Skeletal muscle tissue (tissue), 4 donors: Measurements from ENCODE around the gene CELF4. TPM values are rescaled to one million over a fixed set of nuclear protein-coding genes. Genes with fewer than 3 reads are reported as not detected.

Experiments
- H3K27ac ChIP-seq: one replicate; pipeline ENCODE4 v1.7.0; 2013; ENCODE audit warnings: mild to moderate bottlenecking, low read depth, low read length, inconsistent platforms
- H3K27me3 ChIP-seq, 3 donors: one replicate each; pipeline ENCODE4 v1.7.0; 2013; ENCODE audit warnings: low read length in 3 of 3; ENCODE audit not compliant: control insufficient read depth in 3 of 3, insufficient read depth in 3 of 3
- H3K36me3 ChIP-seq, 3 donors: one replicate each; pipeline ENCODE4 v1.7.0; 2013; ENCODE audit warnings: low read length in 3 of 3; ENCODE audit not compliant: control insufficient read depth in 3 of 3, insufficient read depth in 3 of 3
- H3K4me1 ChIP-seq, 3 donors: one replicate each; pipeline ENCODE4 v1.7.0; 2013; ENCODE audit warnings: low read length in 3 of 3, mild to moderate bottlenecking in 3 of 3; ENCODE audit not compliant: control insufficient read depth in 3 of 3, insufficient read depth in 3 of 3
- H3K4me3 ChIP-seq, 3 donors: one replicate each; pipeline ENCODE4 v1.7.0; 2013; ENCODE audit warnings: low read length in 3 of 3
- H3K9ac ChIP-seq, 3 donors: one replicate each; pipeline ENCODE4 v1.7.0; 2013; ENCODE audit warnings: low read length in 3 of 3, mild to moderate bottlenecking in 3 of 3, moderate library complexity in 2 of 3, low read depth in 1 of 3
- H3K9me3 ChIP-seq, 3 donors: one replicate each; pipeline ENCODE4 v1.7.0; 2013; ENCODE audit warnings: low read length in 3 of 3; ENCODE audit not compliant: control insufficient read depth in 3 of 3
- total RNA-seq: library from RNA; depleted of rRNA; stranded (reverse); fragments of >200 nt; gene quantifications from one replicate; pipeline ENCODE4 v1.2.3, GENCODE V29; 2014
- donor health status: Osteomylitis.

Gene CELF4
- total RNA-seq, 1 donor from 2014 or later, result not detected

DNA sequence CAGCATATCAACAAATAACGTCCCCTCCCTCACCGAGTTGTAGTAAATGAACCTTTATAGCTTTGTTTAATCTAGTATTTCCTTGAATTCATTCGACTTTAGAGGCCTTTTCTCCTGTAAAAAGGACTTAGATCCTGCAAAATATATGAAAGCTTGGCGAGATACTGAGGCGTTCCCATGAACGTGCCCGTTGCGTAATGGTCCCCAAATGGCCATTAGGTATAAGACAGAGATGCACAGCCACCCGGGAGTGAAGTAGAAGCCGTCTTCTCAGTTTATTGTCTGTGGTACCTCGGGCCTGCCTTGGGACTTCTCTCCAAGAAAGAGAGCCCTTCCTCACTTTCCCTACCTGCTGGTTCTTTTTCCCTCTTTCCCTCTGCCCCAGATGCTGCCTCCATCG lies 310.6 kb downstream of the CELF4 start:
- Histone ChIP-seq H3K9me3 (no peaks in the 10 kb centered on the region), H3K36me3 (no peaks in the 10 kb centered on the region), H3K27ac (no peak overlapping the region), H3K27me3 (peaks cover 51 to 71% (median 56%) of the 10 kb centered on the region in 3 donors), H3K4me1 (peaks cover 0 to 3% (median 3%) of the 10 kb centered on the region in 3 donors), H3K4me3 (no peak overlapping the region), H3K9ac (no peak overlapping the region)

DNA sequence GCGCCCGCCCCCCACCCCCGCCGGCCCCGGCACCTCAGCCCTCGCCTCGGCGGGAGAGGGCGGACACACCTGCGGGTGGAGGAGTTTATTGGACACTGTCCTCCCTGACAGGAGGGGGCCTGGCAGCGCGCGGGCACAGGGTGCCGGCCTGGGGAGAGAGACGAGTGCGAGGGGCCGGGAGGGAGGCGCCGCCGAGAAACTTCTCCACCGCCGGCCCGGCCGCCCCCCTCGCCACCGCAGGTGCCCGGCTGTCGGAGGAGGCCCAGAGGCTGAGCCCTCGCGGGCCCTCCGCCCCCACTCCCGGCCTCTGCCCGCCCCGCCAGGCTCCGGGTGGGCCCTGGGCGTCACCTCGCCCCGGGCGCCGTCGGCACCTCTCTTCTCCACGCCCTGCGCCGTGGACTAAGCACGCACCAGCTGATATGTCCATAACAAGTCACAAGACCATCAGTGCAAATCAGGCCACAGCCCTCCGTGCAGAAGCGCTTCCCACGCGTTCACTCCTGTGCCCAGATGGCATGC lies 311.3 kb downstream of the CELF4 start:
- H3K4me3 ChIP-seq, result peak overlapping the region in 2 of 3 donors; percentile 35 to 48
- no peaks in the 10 kb centered on the region for H3K36me3 ChIP-seq
- H3K4me1 ChIP-seq, result peaks cover 0 to 3% (median 3%) of the 10 kb centered on the region in 3 donors
- H3K9ac ChIP-seq, result no peak overlapping the region
- no peaks in the 10 kb centered on the region for H3K9me3 ChIP-seq
- H3K27ac ChIP-seq, result no peak overlapping the region
- peaks cover 52 to 71% (median 54%) of the 10 kb centered on the region in 3 donors for H3K27me3 ChIP-seq

DNA sequence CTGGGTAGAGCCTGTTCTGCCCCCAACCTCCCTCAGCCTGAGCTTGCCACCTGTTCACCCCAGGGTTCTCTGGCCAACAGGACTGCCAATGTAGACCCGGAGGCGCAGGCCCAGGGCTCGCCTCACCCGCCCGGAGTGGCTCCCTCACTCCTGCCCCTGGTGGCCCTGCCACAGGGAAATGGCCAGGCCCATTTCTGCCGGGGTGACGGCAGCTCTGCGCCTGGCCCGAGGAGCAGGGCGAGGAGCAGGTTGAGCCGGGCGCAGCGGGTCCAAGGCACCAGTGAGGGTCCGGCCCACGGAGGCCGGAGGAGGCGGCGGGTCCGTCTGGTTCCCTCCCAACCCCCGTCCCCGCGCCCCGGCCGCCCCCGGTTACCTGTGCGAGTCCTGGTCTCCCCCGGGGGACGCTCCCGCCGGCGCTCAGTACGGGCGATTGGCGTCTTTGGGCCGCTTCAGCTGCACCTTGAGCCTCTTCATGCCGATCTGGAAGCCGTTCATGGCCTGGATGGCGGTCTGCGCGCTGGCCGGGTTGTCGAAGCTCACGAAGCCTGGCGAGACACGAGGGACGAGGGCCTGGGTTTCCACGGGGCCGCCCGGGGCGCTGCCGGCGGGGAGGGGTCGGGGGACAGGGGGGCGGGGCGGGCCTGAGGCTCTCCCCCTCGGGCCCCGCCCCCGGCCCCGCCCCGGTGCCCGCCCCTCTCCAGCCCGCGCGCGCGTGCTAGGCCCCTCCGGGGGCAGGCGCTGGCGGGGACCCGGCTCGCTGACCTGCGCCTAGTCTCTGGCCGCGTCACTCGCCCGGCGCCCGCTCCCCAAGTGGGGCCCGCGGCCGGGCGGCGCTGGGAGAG lies 312.0 kb downstream of the CELF4 start:
- no peak overlapping the region for H3K9ac ChIP-seq

DNA sequence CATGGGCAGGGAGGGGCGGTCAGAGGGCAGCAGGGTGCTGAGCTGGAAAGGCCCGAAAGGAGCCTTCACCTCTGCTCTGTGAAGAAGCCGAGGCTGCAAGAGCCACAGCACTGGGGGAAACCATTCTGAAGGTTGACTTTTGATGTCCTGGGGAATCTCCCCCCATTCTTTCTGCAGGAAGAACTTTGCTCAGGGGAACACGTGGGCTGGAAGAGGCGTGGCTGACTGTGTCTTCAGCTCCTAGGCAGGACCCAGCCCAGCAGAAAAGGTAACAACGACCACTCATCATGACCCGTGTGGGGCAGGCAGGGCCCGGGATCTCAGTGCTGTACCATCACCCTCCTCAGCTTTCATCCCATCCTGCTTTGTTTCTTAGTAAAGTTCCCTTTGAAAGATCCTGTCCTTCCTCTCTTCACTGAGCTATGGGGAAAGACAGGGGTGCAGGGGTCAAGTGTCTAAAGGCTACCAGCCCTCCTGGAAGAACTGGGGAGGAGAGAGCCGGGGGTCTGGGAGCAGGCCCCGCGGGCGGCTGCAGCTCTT lies 312.7 kb downstream of the CELF4 start:
- Histone ChIP-seq H3K27ac (no peak overlapping the region), H3K9me3 (no peaks in the 10 kb centered on the region), H3K9ac (no peak overlapping the region), H3K36me3 (no peaks in the 10 kb centered on the region), H3K4me1 (peaks cover 0 to 3% (median 3%) of the 10 kb centered on the region in 3 donors), H3K27me3 (peaks cover 47 to 63% (median 49%) of the 10 kb centered on the region in 3 donors), H3K4me3 (no peak overlapping the region)

More for the DNA sequence above, 312.0 kb downstream of the CELF4 start:
- no peaks in the 10 kb centered on the region for H3K36me3 ChIP-seq
- H3K4me1 ChIP-seq, result peaks cover 0 to 3% (median 3%) of the 10 kb centered on the region in 3 donors
- no peaks in the 10 kb centered on the region for H3K9me3 ChIP-seq
- no peak overlapping the region for H3K27ac ChIP-seq
- peaks cover 50 to 68% (median 55%) of the 10 kb centered on the region in 3 donors for H3K27me3 ChIP-seq
- H3K4me3 ChIP-seq, result no peak overlapping the region

DNA sequence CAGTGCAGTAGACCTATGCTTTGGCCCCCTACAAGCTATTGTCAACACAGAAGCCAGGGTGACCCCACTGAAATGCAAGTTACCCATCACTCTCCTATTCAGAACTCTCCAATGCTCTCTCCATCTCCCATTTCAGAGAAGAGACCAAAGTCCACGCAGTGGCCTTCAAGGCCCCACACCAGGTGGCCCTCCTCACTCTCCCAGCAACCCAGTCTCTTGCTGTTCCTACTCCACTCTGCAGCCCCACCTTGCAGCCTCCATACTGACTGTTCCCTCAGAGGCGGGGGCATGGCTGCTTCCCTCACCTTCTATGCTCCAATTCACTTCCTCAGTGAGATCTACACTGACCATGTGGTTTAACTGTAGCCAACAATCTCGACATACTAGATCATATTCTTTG lies 313.3 kb downstream of the CELF4 start:
- H3K27me3 ChIP-seq, result peaks cover 44 to 59% (median 47%) of the 10 kb centered on the region in 3 donors
- no peaks in the 10 kb centered on the region for H3K36me3 ChIP-seq
- H3K4me1 ChIP-seq, result peaks cover 0 to 3% (median 3%) of the 10 kb centered on the region in 3 donors
- no peak overlapping the region for H3K9ac ChIP-seq
- H3K4me3 ChIP-seq, result no peak overlapping the region
- no peak overlapping the region for H3K27ac ChIP-seq
- no peaks in the 10 kb centered on the region for H3K9me3 ChIP-seq

DNA sequence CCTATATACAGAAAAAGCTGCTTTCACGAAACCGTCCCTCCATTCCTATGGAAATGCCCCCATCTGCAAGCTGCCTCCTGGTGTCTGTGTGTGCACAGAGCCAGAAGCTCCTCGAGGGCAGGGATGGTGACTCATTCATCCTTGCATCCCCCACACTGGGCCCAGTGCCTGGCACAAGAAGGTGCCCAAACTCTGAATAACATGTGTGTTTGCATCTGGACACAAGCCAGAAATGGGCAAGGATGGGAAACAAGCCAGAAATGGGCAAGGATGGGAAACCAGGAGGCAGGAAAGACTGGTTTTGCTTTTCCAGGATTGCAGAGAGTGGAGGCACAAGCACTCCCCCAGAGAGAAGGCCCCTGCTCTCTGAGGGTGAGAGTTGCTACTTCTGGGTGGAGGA lies 313.9 kb downstream of the CELF4 start:
- Histone ChIP-seq H3K9me3 (no peaks in the 10 kb centered on the region), H3K4me3 (no peak overlapping the region), H3K27ac (no peak overlapping the region), H3K4me1 (peaks cover 0 to 3% (median 3%) of the 10 kb centered on the region in 3 donors), H3K27me3 (peaks cover 40 to 53% (median 46%) of the 10 kb centered on the region in 3 donors), H3K9ac (no peak overlapping the region), H3K36me3 (no peaks in the 10 kb centered on the region)

DNA sequence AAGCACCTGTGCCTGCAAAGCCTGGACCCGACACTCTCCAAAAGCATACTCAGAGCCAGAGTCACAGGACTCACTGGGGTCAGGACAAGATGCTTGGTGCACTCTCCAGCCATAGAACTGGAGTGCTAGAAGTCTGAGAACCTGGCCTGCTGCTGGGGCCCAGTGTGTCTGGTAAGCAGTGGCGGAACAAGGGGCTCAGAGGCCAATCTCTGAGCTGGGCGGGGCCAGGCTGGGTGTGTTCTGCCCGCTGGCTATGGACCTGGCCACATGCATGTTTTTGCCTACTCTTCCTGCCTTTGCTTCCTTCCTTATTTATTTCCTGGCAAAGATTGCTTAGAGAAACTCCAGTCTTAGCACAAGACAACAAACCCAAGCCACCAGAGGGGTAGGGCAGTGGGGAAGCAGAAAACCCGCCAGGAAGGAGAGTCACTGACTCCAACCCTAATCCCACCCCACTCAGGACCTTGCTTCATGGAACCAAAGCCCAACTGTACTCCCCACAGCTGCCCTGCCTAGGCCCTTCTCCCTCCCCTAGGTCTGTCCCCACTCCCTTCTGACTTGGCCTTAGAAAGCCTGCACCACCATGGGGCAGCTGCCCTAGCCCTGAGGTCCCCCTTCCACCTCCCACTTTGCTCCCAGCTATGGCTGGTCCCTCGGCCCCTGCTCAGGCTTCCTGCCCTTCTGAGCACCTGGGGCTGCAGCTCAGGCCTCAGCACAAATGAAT lies 315.5 kb downstream of the CELF4 start:
- Histone ChIP-seq H3K36me3 (no peaks in the 10 kb centered on the region), H3K27ac (no peak overlapping the region), H3K4me3 (no peak overlapping the region), H3K9me3 (no peaks in the 10 kb centered on the region), H3K4me1 (peaks cover 0 to 3% (median 3%) of the 10 kb centered on the region in 3 donors), H3K27me3 (peaks cover 33 to 41% (median 41%) of the 10 kb centered on the region in 3 donors), H3K9ac (no peak overlapping the region)

DNA sequence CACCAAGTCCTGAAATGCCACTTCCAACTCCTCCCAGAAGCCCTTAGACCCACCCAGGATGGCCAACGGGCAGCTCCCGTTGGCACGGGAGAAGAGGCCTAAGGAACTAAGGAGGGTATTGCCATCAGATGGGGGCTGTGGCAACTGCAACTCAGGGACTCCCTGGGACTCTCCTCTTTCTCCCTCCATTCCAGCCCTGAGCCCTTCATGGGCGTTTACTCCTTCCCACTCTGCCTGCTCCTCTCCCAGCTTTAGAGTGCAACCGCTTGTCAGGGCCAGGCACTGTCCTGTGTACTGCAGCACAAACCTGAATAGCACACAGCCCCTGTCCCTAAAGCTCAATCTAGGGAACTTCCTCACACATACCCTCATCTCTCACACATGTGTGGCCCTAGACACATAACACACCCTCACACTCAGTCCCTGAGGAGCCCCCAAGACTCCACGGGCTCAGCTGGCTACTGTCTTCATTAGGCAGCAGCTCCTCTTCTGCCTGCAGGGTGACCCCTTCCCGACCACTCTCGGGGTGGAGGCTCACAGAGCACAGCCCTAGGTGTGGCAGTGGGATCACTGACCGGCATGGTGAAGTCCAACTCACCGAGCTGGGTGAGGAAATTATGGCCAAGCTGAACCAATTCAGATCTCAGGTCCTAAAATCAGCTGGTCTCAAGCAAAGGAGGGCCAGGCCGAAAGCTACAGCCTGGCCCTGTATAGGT lies 316.3 kb downstream of the CELF4 start:
- Histone ChIP-seq H3K9ac (no peak overlapping the region), H3K4me1 (no peaks in the 10 kb centered on the region), H3K27me3 (peaks cover 30 to 34% (median 34%) of the 10 kb centered on the region in 3 donors), H3K9me3 (no peaks in the 10 kb centered on the region), H3K4me3 (no peak overlapping the region), H3K27ac (no peak overlapping the region), H3K36me3 (no peaks in the 10 kb centered on the region)

DNA sequence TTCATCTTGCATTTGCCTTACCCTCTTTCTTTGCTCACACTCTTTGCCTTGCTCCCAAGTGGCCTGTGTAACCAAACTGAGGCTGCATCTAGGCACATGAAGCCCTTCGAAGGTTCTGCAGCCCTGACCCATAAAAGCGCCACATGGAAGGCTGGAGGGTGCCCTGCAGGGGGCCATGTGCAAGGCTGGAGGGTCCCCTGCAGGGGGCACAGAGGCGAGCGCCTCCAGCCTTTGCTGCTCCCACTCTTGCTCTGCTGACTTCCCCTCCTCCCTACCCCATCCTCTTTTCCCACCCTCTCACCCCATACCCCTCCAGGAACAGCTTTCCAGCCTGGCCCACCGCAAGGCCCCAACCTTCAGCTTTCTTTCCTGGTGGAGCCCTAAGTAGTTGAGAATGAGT lies 317.3 kb downstream of the CELF4 start:
- no peak overlapping the region for H3K27ac ChIP-seq
- H3K36me3 ChIP-seq, result no peaks in the 10 kb centered on the region
- H3K27me3 ChIP-seq, result peaks cover 24 to 34% (median 33%) of the 10 kb centered on the region in 3 donors
- H3K4me3 ChIP-seq, result no peak overlapping the region
- no peak overlapping the region for H3K9ac ChIP-seq
- no peaks in the 10 kb centered on the region for H3K4me1 ChIP-seq
- H3K9me3 ChIP-seq, result no peaks in the 10 kb centered on the region
